ENCODE data around the gene BRCA1.
"Not testable (repeated sequence)": the region's sequence is repeated elsewhere in the genome, so short reads cannot be mapped to it uniquely, and the experiment has no call there.

BRCA1 gene

DNA sequence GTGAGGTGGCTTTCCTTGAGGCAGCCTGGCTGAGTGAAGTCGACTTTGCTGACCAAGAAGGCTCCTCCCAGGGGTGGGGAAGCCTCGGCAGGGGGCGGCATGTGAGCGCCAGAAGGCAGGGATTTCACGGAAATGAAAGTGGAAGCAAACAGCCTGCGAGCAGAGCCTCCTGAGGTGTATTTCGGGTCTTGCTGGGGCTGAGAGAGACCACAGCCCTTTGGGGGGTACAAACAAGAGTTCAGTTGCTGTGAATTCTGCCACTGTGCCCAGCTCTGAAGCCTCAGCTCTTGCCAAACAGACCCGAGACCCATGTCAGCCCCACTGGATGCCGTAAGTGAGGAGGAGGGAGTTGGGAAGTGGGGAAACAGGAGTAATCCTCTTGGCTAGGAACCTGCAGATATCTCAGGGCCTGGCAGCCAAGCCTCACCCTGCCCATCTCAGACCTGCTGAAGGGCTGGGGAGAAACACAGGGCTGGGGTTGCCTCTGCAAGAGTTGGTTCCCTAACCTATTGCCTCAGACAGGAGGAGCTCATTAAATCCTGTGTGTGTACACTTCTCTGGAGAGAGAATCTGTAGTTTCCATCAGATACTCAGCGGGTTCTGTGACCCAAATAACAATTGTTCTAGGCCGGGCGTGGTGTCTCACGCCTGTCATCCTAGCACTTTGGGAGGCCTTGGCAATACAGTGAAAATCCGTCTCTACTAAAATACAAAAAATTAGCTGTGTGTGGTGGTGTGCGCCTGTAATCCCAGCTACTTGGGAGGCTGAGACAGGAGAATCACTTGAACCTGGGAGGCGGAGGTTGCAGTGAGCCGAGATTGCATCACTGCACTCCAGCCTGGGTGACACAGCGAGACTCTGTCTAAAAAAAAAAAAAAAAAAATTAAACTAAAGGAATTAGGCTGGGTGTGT, 118.3 kb downstream of the BRCA1 start, which contains the start of gene IFI35:
Gene IFI35, plus strand, starts transcription at position 146 of the 913 bp plus-strand sequence. Its CDS starts 164 bp downstream, at position 310.
- H3K4me3 ChIP-seq (ENCODE audit: low read depth, low read length), result peak within 1 kb of the TSS; percentile 69
- in situ Hi-C loops (cut with HindIII; ENCODE audit: low sequenced_read_pairs), result no loop called here
- TF ChIP-seq, protein P1, sequence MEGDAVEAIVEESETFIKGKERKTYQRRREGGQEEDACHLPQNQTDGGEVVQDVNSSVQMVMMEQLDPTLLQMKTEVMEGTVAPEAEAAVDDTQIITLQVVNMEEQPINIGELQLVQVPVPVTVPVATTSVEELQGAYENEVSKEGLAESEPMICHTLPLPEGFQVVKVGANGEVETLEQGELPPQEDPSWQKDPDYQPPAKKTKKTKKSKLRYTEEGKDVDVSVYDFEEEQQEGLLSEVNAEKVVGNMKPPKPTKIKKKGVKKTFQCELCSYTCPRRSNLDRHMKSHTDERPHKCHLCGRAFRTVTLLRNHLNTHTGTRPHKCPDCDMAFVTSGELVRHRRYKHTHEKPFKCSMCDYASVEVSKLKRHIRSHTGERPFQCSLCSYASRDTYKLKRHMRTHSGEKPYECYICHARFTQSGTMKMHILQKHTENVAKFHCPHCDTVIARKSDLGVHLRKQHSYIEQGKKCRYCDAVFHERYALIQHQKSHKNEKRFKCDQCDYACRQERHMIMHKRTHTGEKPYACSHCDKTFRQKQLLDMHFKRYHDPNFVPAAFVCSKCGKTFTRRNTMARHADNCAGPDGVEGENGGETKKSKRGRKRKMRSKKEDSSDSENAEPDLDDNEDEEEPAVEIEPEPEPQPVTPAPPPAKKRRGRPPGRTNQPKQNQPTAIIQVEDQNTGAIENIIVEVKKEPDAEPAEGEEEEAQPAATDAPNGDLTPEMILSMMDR (IDR thresholded peaks at IDR 0.05; ENCODE audit: low read depth, low read length), result peak; percentile 21
- DNase-seq (ENCODE audit: low read depth, low spot score), result peak; percentile 90

DNA sequence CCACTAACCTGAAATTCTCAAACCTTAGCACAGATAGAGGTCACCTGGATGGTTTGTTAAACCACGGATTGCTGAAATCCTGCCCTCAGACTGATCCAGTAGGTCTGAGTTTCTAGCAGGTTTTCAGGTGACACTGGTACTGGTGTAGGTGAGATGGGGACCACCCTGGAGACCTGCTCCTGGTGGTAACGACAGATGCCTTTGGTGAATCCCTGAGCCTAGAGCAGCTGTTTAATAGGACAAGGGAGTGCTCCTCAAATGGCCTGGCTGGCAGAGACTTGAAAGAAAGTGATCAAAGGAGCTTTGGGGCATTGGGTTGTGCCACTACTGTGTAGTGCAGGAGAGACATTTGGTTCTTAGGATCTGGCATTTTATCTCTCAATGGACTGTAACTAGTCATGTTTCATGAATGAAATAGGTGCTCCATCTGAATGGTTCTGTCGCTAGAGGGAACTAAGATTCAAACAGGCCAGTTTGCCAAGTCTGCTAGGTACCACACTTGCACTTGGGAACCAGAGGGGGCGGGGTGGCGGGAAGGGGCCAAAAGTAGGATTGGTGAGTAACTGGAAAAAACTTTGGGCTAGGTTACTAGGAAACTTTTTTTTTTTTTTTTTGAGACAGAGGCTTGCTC, 121.5 kb downstream of the BRCA1 start:
- in situ Hi-C loops (cut with HindIII; ENCODE audit: low sequenced_read_pairs), result no loop called here
- no peak overlapping the region for H3K4me3 ChIP-seq (ENCODE audit: low read depth, low read length)
- DNase-seq (ENCODE audit: low read depth, low spot score), result peak; percentile 30
- TF ChIP-seq, protein P1 (IDR thresholded peaks at IDR 0.05; ENCODE audit: low read depth, low read length), result no peak

DNA sequence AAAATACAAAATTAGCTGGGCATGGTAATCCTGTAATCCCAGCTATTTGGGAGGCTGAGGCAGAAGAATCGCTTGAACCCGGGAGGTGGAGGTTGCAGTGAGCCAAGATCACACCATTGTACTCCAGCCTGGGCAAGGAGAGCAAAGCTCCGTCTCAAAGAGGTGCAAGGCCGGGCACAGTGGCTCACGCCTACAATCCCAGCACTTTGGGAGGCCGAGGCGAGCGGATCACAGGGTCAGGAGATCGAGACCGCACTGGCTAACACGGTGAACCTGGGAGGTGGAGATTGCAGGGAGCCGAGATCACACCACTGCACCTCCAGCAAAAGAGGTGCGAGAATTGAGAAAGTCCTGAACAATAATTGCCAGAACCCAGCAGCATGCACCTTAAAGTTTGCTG, 124.3 kb downstream of the BRCA1 start:
- H3K4me3 ChIP-seq (ENCODE audit: low read depth, low read length); DNase-seq (ENCODE audit: low read depth, low spot score); in situ Hi-C loops (cut with HindIII; ENCODE audit: low sequenced_read_pairs): not testable (repeated sequence)

DNA sequence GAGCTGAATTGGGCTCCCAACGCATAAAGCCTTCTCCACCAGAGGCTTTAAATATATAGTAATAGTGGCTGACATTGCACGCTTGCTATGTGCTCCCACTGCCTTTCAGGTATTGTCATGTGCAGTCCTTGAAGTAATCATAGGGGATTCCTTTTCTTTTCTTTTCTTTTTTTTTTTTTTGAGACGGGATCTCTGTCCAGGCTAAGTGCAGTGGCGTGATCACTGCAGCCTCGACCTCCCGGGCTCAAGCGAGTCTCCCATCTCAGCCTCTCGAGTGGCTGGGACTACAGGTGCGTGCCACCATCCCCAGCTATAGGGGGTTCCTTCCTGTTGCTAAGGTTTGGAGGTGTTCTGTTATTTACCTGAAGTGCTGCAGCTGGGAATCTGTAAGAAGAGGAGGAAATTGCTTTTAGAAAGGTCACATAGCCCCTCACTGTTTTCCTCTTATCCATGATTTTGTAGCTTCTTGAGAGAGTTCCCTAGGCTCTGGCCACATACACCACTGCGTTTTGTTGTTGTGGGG, 126.1 kb downstream of the BRCA1 start:
- TF ChIP-seq, protein P1 (IDR thresholded peaks at IDR 0.05; ENCODE audit: low read depth, low read length), result no peak
- in situ Hi-C loops (cut with HindIII; ENCODE audit: low sequenced_read_pairs), result no loop called here
- peak overlapping the region; percentile 92 for H3K4me3 ChIP-seq (ENCODE audit: low read depth, low read length)
- no peak for DNase-seq (ENCODE audit: low read depth, low spot score)

DNA sequence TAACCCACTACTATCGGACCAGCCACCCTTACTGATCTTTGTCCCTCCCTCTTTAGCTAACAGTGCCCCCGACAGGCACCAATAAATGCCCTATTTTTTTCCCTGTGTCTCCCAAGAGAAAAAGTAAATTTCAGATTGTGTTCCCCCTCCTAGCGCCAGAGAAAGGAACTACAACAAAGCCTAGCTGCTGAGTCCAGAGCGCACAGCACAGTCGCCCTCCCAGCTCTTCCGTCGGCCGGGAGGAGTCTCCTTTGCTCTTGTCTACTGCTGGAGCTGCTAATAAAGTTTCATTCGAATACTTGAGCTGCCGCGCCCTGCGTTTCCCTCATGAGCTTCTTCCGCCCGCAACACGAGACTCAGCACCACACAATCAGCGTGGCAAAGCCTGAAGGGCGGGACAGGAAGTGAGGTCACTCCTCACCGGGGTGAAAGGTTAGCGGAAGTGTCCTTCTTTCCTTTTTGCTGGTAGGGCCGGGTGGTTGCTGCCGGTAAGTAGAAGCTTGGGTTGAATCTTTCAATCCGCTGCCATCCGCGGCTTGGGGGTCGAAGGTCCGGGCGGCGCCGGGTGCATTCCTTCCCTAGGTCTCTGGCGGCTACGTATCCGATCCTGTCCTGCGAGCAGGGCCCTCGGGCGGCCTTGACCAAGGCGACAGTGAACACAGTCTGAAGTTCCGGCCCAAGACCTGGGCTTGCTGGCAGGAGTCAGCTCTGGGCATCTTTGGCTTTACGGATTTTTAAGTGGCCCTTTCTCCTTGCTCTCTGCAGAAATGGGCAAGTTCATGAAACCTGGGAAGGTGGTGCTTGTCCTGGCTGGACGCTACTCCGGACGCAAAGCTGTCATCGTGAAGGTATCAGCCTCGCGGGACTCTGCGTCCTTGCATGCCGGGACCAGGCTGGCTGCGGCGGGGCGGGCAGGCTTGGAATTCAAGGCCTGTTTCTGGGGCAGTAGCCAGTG, 126.9 kb downstream of the BRCA1 start, which contains the start of gene RPL27:
Gene RPL27, plus strand, starts transcription at position 436 of the 955 bp plus-strand sequence. Its CDS starts 332 bp downstream, at position 768.
- in situ Hi-C loops (cut with HindIII; ENCODE audit: low sequenced_read_pairs), result no loop called here
- H3K4me3 ChIP-seq (ENCODE audit: low read depth, low read length), result peak within 1 kb of the TSS; percentile 92
- TF ChIP-seq, protein P1 (IDR thresholded peaks at IDR 0.05; ENCODE audit: low read depth, low read length), result peak; percentile 85
- DNase-seq (ENCODE audit: low read depth, low spot score), result peak; percentile 100

DNA sequence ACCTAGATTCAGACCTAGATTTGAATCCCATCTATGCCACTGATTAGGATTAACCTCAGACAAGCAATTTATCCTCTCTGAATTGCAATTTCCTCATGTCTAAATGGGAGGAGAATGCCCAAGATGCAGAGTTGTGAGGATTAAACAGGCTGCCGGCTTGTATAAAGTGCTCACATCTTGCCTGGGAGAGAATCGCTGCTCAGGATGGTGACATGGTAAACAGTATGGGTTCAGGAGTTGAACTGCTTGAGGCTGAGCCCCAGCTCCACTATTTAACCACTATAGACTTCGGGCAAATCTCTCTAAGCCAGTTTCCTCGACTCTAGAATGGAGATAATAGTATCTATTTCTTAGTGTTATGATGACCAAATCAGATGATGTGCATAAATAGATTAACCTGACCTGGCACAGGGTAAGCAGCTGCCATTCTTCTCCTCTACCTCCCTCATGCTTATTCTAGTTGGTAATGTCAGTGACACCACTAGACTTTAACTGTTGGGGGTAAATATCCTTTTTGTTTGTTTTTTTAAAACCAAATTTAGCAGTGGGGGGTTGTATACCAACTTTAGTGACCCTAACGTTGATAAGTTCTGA, 127.7 kb downstream of the BRCA1 start:
- peak overlapping the region; percentile 10 for H3K4me3 ChIP-seq (ENCODE audit: low read depth, low read length)
- TF ChIP-seq, protein P1 (IDR thresholded peaks at IDR 0.05; ENCODE audit: low read depth, low read length), result no peak
- in situ Hi-C loops (cut with HindIII; ENCODE audit: low sequenced_read_pairs), result no loop called here
- DNase-seq (ENCODE audit: low read depth, low spot score), result no peak
